PFSK-1 (cell line): ENCODE results near the gene NCOA1.

Experiments
- FOXP2 ChIP-seq: optimal IDR thresholded peaks from 2 replicates; pipeline ENCODE3; 2011; ENCODE audit warnings: borderline replicate concordance, control low read depth, inconsistent platforms; ENCODE audit not compliant: insufficient read depth; ENCODE audit errors: extremely low read length, extremely low read depth
- POLR2AphosphoS5 ChIP-seq: IDR thresholded peaks from 2 replicates; pipeline ENCODE4 v1.6.1; 2012; ENCODE audit warnings: low read depth, mild to moderate bottlenecking, control low read depth, low read length, moderate library complexity
- SIN3A ChIP-seq: IDR thresholded peaks from 2 replicates; pipeline ENCODE4 v1.6.1; 2012; ENCODE audit warnings: mild to moderate bottlenecking, low read length, moderate library complexity, borderline replicate concordance; ENCODE audit not compliant: insufficient read depth
- TAF1 ChIP-seq: IDR thresholded peaks from 2 replicates; pipeline ENCODE4 v1.6.1; 2012; ENCODE audit warnings: low read length, control low read depth, borderline replicate concordance; ENCODE audit not compliant: insufficient read depth
- TF ChIP-seq, protein P1 (sequence below), 2 experiments: IDR thresholded peaks; 2 replicates each; pipeline versions ENCODE4 v1.6.1 to v1.8.0; 2011 to 2012; ENCODE audit warnings: low read depth in 2 of 2, low read length in 2 of 2, control low read depth in 1 of 2, inconsistent platforms in 1 of 2, mild to moderate bottlenecking in 1 of 2, moderate library complexity in 1 of 2; ENCODE audit not compliant: insufficient read depth in 1 of 2

The NCOA1 gene

DNA sequence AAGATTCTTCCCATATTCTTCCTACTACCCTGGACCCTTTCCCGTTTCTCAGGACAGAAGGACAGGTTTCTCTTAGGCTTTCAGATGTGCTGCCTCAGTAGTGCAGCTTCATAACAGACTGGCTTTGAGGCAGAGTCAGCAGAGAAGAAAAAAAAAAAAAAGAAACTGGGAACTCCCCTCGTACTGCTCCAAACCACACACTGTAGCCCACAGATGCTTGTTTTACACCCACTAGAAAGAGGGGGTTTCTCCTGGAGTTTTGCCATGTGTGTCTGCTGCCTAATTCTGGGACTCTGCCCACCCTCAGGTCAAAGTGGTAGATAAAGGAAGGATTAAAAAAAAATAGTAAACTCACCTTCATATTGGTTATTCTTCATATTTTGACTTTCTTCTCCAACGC is 95.9 kb downstream of the NCOA1 start:
- TF ChIP-seq, protein P1, sequence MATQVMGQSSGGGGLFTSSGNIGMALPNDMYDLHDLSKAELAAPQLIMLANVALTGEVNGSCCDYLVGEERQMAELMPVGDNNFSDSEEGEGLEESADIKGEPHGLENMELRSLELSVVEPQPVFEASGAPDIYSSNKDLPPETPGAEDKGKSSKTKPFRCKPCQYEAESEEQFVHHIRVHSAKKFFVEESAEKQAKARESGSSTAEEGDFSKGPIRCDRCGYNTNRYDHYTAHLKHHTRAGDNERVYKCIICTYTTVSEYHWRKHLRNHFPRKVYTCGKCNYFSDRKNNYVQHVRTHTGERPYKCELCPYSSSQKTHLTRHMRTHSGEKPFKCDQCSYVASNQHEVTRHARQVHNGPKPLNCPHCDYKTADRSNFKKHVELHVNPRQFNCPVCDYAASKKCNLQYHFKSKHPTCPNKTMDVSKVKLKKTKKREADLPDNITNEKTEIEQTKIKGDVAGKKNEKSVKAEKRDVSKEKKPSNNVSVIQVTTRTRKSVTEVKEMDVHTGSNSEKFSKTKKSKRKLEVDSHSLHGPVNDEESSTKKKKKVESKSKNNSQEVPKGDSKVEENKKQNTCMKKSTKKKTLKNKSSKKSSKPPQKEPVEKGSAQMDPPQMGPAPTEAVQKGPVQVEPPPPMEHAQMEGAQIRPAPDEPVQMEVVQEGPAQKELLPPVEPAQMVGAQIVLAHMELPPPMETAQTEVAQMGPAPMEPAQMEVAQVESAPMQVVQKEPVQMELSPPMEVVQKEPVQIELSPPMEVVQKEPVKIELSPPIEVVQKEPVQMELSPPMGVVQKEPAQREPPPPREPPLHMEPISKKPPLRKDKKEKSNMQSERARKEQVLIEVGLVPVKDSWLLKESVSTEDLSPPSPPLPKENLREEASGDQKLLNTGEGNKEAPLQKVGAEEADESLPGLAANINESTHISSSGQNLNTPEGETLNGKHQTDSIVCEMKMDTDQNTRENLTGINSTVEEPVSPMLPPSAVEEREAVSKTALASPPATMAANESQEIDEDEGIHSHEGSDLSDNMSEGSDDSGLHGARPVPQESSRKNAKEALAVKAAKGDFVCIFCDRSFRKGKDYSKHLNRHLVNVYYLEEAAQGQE (IDR thresholded peaks at IDR 0.05; ENCODE audit: insufficient read depth in 1 of 2, low read depth in 2 of 2, low read length in 2 of 2), result no peak
- TF ChIP-seq FOXP2, result no peak
- TF ChIP-seq TAF1, result no peak
- no peak for TF ChIP-seq POLR2AphosphoS5
- no peak for TF ChIP-seq SIN3A

DNA sequence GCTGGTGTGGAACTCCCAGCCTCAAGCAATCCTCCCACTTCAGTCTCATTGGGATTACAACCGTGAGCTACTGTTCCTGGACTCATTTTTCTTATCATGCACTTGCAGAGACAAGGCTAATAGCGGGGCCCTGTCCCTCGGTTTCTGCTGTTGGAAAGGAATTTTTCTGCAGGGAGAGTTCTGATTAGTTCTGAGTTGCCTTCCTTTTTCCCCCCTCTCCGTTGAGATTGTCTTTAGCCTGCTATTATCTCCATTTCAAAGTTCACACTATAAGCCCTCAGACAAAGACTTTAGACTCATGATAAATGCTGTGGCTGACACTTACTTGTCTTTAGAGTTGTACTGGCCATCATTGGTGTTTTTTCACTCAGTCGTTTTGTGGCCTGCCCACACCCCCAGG is 97.2 kb downstream of the NCOA1 start:
- no peak for TF ChIP-seq POLR2AphosphoS5

DNA sequence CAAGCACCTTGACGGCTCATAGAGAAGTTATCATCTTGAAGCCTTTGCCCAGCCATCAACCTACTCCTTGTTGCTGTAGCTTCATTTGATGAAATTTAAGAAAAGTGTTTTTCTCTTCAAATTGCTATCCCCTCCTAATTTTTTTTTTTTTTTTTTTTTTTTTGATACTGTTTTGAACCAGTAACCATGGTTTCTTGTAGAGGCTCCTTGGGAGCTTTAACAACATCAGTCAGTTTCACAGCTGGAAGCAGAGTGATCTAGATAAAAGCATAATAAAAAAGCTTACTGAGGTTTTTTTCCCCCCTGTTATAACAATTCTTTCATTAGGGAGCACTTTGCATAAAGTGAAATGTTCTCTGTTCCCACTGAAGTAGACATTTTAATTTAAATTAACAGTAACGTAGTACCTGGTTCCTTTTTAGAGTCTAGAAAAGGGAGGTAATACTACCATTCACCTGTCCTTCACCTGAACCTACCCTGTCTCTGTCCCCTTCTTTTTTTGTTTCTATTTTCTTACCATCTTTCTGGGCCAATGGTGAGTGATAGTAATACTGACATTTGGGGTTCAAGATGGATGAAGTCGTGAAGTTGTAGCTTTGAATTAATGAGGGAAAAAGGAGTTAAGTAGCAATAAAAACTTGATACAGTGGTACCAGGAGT is 101.5 kb downstream of the NCOA1 start:
- TF ChIP-seq, protein P1 (IDR thresholded peaks at IDR 0.05; ENCODE audit: insufficient read depth in 1 of 2, low read depth in 2 of 2, low read length in 2 of 2), result no peak
- no peak for TF ChIP-seq POLR2AphosphoS5
- no peak for TF ChIP-seq TAF1
- TF ChIP-seq SIN3A, result no peak
- no peak for TF ChIP-seq FOXP2

DNA sequence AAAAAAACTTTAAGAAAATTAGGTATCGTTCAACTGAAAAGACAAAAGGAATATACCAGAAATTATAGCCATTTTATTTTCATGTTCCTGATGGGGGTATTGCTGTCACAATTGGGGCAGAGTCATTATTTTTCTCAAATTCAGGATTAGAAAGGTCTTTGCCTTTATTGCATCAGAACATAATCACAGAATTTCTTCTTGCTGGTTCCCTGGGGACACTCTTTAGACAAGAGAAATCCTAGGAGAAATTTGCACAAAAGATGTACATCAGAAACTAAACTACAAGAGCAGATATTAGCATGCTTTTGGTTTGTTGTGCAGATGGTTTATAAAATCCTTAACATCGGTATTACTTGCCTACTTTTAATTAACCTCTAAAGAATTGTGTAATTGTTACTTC is 103.2 kb downstream of the NCOA1 start:
- TF ChIP-seq POLR2AphosphoS5 (no peak), FOXP2 (no peak), SIN3A (no peak), TAF1 (no peak)
- TF ChIP-seq, protein P1 (IDR thresholded peaks at IDR 0.05; ENCODE audit: insufficient read depth in 1 of 2, low read depth in 2 of 2, low read length in 2 of 2), result no peak

DNA sequence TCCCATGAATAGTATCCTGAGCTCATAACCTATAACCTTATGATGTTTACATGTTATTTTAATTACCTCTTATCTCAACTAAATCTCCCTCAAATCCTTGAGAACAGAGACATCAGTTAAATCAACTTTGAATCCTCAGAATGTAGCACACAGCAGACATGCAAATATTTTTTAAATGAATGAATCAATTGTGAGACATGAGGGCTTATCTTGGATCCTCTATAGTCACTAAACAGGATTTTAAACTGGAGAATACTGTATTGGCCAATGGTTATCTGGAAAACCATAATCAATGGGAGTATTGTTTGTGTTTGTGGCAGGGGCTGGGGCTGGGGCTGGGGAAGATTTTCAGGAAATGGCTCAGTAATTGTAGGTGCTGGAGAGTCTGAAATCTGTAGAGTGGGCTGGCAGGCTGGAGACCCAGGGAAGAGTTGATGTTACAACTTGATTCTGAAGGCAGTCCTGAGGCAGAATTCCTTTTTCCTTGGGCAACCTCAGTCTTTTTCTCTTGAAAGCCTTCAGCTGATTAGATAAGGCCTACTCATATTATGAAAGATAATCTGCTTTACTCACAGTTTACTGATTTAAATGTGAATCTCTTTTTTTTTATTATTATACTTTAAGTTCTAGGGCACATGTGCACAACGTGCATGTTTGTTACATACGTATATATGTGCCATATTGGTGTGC is 106.3 kb downstream of the NCOA1 start:
- TF ChIP-seq, protein P1 (IDR thresholded peaks at IDR 0.05; ENCODE audit: insufficient read depth in 1 of 2, low read depth in 2 of 2, low read length in 2 of 2), result no peak
- TF ChIP-seq FOXP2, result no peak
- no peak for TF ChIP-seq SIN3A
- no peak for TF ChIP-seq TAF1
- no peak for TF ChIP-seq POLR2AphosphoS5
